ENCODE data around the gene C2CD2L. TPM values are rescaled to one million over a fixed set of nuclear protein-coding genes. Genes with fewer than 3 reads are reported as not detected.

Gene C2CD2L
- total and polyA plus RNA-seq, 2 of the 13 experiments (the other 11 are each of a cell fraction or from before 2014, with no cell fraction given): 3.7 to 5.5 TPM

- TF ChIP-seq ZFP91 (CRISPR knock-in tag; IDR thresholded peaks at IDR 0.05; ENCODE audit: borderline replicate concordance): peak; percentile 100
- no peak for TF ChIP-seq ZNF326 (CRISPR knock-in tag; IDR thresholded peaks at IDR 0.05; ENCODE audit: borderline replicate concordance)
- TF ChIP-seq ZNF232 (CRISPR knock-in tag; IDR thresholded peaks at IDR 0.05; ENCODE audit: borderline replicate concordance): no peak
- no peak for TF ChIP-seq HIVEP1 (CRISPR knock-in tag; IDR thresholded peaks at IDR 0.05)
- peak; percentile 78; the same call in 1 of the 2 replicates for TF ChIP-seq MAZ (IDR thresholded peaks at IDR 0.05; ENCODE audit: borderline replicate concordance, low read depth, low read length)
- peak; percentile 74; the same call in 1 of the 2 replicates for TF ChIP-seq MAZ (CRISPR knock-in tag; IDR thresholded peaks at IDR 0.05; ENCODE audit: low read depth)
- peak; percentile 99 for TF ChIP-seq HINFP (CRISPR knock-in tag; IDR thresholded peaks at IDR 0.05; ENCODE audit: low read depth)
- no peak; the same call in 1 of the 2 replicates for TF ChIP-seq FOXA3 (CRISPR knock-in tag; IDR thresholded peaks at IDR 0.05)
- no peak for TF ChIP-seq KAT8 (CRISPR knock-in tag; IDR thresholded peaks at IDR 0.05)
- no peak for TF ChIP-seq SKIL (CRISPR knock-in tag; IDR thresholded peaks at IDR 0.05; ENCODE audit: borderline replicate concordance)
- TF ChIP-seq ZZZ3 (CRISPR knock-in tag; IDR thresholded peaks at IDR 0.05; ENCODE audit: borderline replicate concordance): 0 out of 2 replicates have a peak, but pooled peaks have one; percentile 31
- TF ChIP-seq KAT2B (IDR thresholded peaks at IDR 0.05; ENCODE audit: borderline replicate concordance, low read depth, low read length): no peak
- no peak for TF ChIP-seq ZNF354B (CRISPR knock-in tag; IDR thresholded peaks at IDR 0.05)
- TF ChIP-seq SRSF4 (IDR thresholded peaks at IDR 0.05; ENCODE audit: low read depth, low read length, poor library complexity, severe bottlenecking): no peak
- no peak for TF ChIP-seq MED8 (CRISPR knock-in tag; IDR thresholded peaks at IDR 0.05; ENCODE audit: insufficient replicate concordance)
- no peak for TF ChIP-seq SMAD3 (CRISPR knock-in tag; IDR thresholded peaks at IDR 0.05)
- peak; percentile 30; the same call in 1 of the 2 replicates for TF ChIP-seq NR0B2 (CRISPR knock-in tag; IDR thresholded peaks at IDR 0.05)
- no peak for TF ChIP-seq ZSCAN12 (CRISPR knock-in tag; IDR thresholded peaks at IDR 0.05)
- 0 out of 2 replicates have a peak, but pooled peaks have one; percentile 43 for TF ChIP-seq ZXDC (CRISPR knock-in tag; IDR thresholded peaks at IDR 0.05)
Measured at GRCh38 chr11:119106564-119107537, at the start of gene C2CD2L (continued).

All from HepG2 (cell line).